HG02870 (cell line): Measurements from ENCODE around the gene H6PD.

Experiments
- ATAC-seq: cut with Tn5 transposase; IDR thresholded peaks from one replicate; pipeline ENCODE4 v1.9.1; 2021; ENCODE audit warnings: mild to moderate bottlenecking, moderate library complexity; ENCODE audit not compliant: unreplicated experiment

H6PD gene

DNA sequence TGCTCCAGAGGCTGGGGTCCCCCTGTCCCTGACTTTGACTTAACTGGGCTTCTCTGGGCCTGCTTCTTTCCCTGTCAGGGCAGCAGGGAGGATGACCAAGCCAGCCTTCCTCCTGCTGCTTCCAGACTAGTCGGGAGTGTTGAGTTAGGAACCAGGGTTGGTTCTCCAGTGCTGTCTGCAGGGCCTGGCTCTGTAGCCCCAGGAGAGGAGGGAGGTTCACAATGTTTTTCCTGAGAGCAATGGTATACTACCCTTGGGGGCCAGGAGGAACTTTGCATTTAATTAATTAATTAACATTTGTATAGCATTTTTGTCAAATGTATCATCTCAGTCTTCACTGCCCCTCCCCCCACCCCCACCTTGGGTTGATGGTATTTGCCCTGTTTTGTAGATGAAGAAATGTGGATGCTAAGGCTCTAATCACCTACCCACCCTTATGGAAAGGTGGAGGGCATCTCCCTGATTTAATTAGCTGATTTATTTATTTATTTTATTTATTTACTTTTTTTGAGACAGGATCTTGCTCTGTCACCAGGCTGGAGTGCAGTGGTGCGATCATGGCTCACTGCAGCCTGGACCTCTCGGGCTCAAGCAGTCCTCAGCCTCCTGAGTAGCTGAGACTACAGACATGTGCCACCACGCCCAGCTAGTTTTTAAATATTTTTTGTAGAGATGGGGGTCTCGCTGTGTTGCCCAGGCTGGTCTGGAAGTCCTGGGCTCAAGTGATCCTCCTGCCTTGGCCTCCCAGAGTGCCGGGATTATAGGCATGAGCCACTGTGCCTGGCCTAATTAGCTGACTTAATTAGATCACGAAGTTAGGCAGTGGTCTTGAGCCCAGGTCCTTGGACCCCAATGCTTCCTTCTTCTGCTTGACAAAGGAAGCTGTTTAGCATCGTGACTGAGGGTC, 6.6 kb downstream of the H6PD start:
- no peak for ATAC-seq

DNA sequence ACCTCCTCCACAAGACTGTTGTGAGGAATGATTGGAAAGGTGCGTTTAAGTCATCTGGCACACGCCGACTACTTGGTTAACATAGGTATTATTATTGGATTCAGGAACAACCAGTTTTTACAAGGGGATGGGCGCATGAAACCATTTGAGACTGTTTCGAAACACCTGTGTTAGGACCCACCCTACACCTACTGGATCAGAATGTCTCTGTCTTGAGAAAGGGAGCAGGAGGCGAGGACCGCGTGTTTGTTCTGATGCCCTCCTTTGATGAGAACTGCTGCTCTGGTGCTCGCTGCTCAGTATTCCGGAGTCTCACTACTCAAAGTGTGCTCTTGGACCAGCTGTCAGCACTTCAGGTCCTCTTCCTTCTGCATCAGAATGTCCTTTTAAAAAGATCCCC, 7.3 kb downstream of the H6PD start:
- ATAC-seq: no peak

DNA sequence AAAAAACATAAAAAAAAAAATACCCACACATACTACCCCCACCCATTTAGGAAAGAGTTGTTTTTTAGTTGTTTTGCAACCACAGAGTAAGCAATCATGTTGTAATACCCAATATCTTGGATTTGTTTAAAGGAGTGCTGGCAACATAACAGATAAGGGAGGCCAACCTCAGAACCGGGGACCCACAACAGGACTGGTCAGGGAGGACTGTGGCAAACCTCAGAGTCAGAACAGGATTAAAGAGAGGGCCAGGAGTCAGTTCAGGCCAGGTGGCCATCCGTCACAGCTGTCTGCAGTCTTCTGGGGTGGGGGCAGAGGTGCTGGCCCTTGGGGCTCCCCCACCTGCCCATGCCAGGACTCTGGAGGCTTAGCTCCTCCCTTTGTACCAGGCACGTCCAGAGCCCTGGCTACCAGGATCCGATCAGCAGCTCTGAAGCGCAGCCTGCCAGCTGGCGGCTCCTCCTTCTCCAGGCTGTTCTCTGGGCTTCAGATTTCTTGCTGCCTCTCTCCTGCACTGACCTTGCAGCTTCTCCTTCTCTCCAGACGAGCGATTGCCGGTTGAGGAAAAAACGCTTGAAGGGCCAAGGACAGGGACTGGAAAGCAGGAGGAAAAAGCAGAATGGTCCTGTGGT, 7.9 kb downstream of the H6PD start:
- no peak for ATAC-seq

DNA sequence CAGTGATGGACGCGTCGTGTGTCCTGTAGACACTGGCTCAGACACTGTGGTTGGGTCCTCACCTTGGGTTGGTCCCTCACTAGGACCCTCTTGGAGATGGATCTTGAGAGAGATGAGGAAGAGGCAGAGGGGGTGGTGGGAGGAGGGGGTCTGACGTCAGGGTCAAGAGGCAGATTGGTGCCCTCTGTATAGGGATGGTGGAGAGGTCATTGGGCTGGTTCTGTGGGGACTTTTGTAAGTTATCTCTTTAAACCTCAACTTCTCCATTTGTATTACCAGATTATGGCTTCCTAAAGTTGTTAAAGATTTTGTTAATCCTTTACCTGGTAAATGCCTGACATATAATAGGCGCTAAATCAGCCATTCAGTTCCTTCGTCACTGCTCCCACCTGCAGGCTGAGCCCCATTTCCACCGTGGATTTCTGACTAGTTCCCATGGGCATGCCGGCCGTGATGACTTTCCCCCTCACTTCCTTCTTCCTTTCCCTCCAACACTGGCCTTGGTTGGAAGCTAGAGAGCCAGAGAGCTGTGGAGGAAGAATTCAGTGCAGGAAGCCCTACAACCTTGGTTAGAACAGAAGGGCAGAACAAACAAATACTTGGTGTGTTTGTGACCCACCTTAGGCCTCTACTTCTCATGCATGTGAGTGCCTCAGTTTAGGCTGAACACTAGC, 8.6 kb downstream of the H6PD start:
- ATAC-seq: no peak

DNA sequence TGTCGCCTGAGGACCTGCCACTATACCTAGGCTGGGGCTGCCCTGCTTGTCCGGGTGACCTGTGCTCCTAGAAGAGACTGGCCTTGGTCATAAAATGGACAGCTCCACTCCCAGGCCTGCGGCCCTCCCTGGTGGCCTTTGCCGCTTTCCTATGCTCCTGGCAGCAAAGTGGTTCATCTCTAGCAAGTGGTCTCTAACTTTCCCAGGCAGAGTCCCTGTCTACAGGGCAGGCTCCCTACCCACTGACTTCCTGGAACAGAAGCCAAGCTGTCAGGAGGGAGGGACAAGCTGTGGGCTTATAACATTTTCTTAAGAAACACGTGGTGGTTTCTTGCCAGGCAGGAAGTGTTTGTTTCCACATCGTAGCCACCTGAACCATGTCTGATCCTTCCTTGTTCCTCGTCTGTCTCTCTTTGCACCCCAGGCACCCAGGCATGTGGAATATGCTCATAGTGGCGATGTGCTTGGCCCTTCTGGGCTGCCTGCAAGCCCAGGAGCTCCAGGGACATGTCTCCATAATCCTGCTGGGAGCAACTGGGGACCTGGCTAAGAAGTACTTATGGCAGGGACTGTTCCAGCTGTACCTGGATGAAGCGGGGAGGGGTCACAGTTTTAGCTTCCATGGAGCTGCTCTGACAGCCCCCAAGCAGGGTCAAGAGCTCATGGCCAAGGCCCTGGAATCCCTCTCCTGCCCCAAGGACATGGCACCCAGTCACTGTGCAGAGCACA, 10.1 kb downstream of the H6PD start:
- ATAC-seq: no peak

DNA sequence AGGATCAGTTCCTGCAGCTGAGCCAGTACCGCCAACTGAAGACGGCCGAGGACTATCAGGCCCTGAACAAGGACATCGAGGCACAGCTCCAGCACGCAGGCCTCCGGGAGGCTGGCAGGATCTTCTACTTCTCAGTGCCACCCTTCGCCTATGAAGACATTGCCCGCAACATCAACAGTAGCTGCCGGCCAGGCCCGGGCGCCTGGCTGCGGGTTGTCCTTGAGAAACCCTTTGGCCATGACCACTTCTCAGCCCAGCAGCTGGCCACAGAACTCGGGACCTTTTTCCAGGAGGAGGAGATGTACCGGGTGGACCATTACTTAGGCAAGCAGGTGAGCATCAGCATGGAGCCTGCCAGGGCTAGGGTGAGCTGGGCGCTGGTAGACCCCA, 10.7 kb downstream of the H6PD start:
- no peak for ATAC-seq

DNA sequence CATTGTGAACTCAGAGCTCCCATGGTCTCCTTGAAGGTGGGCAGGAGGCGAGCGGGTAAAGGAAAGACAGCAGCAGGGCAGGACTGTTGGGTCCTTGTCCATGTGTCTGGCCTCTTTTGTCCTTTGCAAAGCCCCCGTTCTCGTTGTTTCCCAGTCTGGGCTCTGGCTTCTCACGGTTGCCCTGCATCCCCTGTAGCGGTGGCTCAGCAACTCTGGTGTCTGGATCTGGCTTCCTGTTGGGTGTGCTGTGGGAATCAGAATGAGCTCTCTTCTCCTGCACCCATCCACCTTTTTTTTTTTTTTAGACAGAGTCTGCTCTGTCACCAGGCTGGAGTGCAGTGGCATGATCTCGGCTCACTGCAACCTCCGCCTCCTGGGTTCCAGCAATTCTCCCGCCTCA, 11.1 kb downstream of the H6PD start:
- ATAC-seq: no peak

DNA sequence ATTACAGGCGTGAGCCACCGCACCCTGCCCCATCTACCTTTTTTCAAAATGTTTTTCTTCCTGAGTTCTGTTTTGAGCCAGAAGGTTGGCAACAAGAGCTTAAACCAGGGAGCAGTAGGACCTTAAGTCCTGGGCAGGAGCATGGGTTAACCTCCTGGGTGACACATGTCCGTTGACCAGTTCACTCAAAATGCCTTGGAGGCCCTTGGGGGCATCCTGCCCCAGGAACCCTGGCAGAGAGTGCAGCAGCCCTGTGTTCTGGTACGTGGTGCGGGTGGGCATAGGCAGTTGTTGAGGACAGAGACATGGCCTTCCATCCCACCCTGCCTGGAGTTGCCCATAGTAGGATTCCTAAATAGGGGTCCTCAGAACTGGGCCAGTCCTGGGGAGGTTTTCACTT, 11.6 kb downstream of the H6PD start:
- no peak for ATAC-seq

DNA sequence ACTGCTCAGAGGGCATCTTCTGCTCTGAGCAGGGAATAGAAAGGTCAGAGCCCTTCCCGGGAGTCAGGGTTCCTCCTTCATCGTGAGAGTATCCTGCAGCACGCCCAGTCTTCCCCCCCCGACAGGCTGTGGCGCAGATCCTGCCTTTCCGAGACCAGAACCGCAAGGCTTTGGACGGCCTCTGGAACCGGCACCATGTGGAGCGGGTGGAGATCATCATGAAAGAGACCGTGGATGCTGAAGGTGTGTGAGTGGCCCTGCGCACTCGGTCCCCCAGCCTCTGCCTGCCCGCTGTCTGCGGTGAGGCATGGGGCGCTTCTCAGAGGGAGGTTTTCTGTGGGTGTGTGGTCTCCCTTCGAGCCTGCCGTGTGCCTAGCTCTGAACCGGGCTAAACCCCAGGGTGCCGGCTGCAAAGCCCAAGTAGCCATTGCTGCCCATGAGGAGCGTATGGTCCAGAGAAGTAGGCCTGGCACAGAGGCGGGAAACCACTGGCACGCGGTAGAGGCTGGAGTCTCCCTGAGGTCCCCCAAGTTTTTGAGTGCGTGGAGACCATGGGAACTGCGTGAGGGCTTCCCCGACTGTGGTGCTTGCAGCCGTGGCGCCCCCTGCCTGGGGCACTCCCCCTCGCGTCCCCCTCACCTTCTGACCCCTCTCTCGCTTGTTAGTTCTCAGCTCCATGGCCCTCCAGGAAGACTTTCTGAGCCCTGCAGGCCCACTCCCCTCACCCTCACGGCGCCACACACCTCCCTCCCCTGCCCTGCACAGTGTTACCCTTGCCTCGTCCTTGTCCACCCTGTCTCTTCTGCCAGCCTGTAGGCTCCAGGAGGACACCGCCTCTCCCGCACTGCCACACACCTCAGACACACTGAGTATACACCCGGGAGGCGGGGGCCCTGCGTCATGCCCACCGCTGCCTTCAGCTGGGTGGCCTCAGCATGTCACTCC, 12.5 kb downstream of the H6PD start:
- ATAC-seq: no peak

DNA sequence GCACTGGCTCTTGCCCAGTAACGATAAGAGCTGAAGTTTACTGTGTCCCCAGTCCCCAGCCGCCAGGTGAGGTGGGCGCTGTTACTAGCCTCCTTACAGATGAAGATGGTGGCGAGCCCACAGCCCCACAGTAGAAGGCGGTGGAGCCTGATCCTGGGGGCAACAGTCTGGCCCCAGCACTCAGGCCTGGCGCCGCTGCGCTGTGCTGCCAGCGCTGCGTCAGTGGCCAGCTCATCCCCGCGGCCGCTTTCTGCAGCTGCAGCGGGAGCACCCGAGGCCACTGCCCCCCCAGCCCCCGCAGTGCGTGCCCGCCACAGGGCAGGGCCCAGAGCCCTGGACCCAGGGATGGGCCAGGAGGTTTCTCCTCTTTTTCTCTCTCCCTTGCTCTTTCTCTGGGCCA, 13.3 kb downstream of the H6PD start:
- no peak for ATAC-seq

DNA sequence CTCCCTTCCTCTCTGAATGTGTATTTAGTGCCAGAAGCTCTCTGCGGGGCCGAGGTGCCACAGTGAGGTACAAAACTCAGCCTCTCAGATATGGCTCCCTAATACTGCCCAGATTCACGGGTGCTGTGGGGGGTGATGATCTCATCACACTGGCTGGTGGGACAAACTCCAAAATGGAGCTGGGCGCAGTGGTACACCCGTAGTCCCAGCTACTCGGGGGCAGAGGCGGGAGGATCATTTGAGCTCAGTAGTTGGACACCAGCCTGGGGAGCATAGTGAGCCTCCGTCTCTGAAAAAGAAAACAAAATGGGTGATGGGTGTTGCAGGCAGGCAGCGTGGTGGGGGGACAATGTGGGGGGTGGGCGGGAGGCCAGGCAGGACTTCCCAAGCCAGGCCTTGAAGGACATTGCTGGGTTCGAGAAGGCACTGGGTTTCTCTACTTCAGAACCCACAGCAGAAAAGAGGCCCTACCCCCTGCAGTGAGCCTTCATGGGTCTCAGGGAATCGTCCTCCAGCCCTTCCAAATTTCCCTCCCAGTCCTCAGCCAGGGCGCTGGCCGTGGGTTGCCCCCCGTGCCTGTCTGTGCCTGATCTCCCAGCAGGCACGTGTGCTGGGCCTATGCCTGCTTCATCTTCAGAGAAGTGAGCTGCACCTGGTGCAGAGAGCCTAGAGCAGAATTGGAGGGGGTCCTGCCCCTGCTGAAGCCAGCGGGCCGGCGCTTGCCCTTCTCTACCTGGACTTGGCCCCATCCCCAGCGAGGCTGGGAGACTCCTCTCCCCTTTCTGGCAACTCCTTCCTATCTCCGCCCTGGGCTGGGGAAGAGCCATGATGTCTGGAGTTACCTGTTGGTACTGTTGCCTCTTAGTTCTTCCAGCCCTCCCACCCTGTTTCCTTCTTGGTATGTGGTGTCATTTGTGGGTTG, 14.0 kb downstream of the H6PD start:
- no peak for ATAC-seq

DNA sequence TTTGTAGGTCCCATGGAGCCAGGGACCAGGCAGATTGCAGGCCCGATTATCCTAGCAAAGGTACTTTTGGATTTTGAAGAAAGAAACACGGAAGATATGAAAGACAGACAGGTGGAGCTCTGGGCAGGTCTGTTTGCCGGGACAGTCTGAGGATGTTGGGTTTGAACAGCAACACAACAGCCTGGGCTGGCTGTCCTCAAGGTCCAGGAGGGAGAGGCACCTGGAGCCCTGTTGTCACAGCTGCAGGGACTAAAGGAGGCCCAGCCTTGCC, 14.6 kb downstream of the H6PD start:
- ATAC-seq: no peak

DNA sequence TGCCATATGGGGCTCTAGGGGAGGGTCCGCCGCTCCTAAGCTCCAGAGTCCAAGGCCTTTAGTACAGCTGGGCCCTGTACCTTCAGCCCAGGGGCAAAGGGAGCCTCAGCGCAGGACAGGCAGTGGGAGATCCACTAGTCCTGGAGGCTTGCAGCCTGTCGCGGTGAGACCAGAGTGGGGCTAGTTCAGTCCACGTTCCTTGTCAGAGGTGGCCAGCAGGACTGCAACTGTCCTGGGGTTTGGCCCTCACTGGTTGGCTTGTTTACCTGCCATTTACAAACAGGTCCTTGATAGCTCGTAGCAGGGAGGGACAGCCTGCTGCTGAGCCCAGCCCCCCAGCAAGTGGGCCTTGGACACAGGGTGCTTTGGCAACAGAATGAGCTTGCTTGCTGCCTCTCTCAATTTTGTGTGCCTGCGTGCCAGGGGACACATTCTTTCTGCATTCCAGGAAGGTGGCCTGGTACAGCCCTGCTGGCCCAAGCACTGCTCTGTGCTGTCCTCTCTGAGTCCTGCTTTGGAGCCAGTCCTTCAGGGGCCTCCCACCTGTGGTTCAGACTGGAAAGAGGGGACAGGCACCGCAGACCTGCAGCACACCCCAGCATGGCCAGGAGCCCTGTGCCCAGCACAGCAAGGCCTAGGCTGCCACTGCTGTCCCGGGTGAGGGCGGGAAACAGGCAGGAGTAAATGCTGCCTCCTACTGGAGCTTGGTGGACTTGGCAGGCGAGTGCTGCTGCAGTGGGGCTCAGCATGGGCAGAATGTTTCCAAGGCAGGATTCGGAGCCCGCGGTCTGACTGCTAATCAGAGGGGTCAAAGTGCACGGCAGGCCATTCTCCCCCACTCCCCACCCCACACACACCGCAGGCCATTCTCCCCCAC, 15.2 kb downstream of the H6PD start:
- ATAC-seq: no peak

DNA sequence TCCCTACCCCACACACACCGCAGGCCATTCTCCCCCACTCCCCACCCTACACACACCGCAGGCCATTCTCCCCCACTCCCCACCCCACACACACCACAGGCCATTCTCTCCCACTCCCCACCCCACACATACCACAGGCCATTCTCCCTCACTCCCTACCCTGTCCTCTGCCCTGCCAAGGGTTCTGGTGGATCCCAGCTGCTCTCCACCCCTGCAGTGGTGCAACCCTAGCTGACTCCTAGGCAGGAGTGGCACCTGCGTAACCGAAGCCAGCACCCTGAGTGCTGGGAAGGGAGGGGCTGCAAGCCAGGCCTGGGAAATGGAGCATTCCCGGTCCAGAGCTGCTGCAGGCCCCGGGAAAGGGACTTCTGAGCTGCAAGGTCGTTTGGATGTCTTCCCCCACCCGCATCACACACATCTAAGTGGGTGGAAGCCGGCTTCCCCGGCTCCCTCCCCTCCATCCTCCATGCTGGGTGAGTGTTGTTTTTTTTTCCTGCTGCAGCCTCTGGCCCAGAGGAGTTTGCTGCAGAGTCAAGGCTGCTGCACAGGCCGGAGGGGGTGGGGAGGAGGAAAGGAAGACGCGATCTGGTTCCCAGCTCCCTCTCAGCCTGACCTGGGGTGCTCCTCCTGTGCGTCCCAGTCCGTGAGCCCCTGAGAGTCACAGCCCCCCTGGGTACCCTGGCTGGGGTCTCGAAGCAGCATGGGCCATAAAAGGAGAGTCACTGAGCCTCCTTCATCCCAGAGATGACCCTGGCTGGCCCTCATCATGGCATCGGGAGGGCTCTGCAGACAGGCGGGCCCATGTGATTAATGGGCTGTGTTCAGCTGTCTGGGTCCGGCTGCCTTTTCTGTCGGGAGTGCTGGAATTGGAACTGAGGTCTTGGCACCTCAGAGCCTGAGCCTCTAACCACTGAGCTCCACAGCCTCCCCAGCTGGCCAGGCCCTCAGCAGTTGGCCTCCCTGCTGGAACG, 16.1 kb downstream of the H6PD start:
- no peak for ATAC-seq

DNA sequence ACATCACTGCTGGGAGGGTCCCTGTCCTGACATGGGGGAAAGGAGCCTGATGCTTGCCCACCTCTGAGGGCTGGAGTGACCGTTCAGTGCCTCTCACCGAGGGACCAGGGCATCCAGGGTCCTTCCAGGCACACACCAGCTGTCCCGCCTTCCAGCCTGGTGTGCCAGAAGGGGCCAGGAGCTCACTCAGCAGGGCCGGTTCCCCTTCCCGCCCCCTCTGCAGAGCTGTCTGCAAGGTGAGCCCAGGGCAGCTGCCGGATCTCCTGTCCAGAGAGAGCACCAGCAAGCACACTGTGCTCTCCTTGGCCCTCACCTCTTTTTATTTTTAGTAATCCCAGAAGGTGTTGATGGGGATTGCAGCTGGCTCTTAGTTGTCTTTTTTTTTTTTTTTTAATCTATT, 16.9 kb downstream of the H6PD start:
- no peak for ATAC-seq

DNA sequence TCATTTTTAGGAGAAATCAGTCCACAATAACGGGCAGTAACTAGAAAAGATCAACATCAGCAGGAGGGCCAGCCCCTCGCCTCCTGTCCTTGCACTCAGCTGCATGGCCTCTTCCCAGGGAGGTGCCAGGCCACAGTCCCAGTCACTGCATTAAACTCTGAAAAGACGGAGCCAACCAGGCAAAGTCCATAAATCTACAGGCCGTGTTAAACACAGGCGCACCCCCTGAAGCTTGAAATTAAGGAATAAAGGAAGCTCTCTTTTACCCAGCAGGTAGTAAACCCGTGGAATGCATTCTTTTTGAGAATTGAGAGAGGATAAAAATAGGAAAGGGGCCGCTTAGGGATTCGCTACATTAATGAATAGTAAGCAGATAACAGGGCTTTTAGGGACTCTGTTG, 18.4 kb downstream of the H6PD start:
- ATAC-seq: no peak

DNA sequence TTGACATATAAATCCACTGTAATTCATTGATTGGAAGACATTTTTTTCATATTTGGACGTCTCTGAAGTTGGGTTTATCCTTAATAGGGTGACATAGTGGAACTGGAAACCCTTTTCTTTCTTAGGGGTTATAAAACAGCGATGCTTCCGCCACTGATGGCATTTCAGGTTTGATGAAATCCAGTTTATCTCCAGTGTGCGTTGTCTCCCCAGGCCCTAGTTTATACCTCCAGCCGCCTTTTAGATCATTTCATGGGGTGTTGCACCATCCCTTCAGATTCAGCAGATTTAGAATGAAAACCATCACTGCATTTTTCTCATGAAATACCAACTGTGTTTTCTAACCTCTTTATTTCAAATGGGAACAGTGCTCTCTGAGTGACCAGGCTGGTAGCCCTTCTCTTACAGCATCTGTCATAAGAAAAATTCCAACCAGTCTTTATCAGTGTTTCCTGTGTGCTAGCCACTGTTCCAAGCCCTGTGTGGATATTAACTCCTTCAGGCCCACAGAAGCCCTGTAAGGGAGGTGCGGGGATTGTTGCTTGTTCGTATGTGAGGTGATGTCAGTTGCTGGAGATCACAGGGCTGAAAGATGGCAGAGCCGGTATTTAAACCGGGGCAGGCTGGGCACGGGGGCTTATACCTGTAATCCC, 19.0 kb downstream of the H6PD start:
- ATAC-seq: no peak
